ENCODE measurements around the gene RMDN3.

The RMDN3 gene

DNA sequence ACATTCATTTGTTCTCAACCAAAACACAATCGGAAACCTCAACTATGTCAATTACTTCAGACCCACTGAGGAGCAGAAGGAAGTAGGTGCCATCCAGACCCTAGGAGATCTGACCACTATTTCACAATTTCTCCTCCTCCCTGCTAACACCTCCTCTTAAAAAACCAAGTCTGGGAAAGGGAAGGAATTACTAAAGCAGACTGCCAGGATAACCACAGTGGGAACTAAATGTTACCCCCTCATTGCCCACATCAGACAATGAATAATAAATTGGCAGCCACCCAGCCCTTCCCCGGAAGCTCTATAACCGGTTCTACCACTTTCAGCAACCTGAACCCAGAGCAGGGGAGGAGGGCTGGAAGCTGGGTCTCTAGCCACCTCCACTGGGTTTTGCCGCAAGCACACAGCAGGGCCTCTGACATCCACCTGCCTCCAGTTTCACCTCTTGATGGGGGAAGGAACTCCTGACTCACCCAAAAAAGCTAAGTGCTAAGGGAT lies 32.3 kb upstream of the RMDN3 start:
- H3K4ac ChIP-seq (ENCODE audit: low read depth, low read length) = no peak overlapping the region
- H4K91ac ChIP-seq (ENCODE audit: low read depth, low read length) = no peak overlapping the region
- peak overlapping the region; percentile 30 for H3K4me2 ChIP-seq (ENCODE audit: low read length)
- no peak overlapping the region for H3K9ac ChIP-seq (ENCODE audit: low read length)
- no peaks in the 10 kb centered on the region for H3K79me1 ChIP-seq (ENCODE audit: low read length)
- H3K36me3 ChIP-seq (ENCODE audit: control insufficient read depth in 1 of 2, insufficient read depth in 2 of 2, low read length in 2 of 2) = peaks cover 0 to 4% of the 10 kb centered on the region in 2 experiments
- peaks cover 15 to 17% of the 10 kb centered on the region in 2 experiments for H3K4me1 ChIP-seq (ENCODE audit: control insufficient read depth in 1 of 2, insufficient read depth in 2 of 2, low read length in 2 of 2)
- H2AFZ ChIP-seq (ENCODE audit: insufficient read depth, low read length, poor library complexity) = no peak overlapping the region
- H3K4me3 ChIP-seq (ENCODE audit: low read depth, low read length) = no peak overlapping the region
- H2BK5ac ChIP-seq (ENCODE audit: low read depth, low read length, poor library complexity) = no peak overlapping the region
- WGBS (ENCODE audit: extremely low coverage, insufficient coverage, insufficient read length) = no CpG with 5 or more reads among the region's 4 CpGs
- H2AK5ac ChIP-seq (ENCODE audit: low read length) = no peak overlapping the region
- no peak overlapping the region for H4K12ac ChIP-seq (ENCODE audit: low read depth, low read length)
- H3K9me3 ChIP-seq (ENCODE audit: insufficient read depth, low read depth, low read length) = no peaks in the 10 kb centered on the region
- DNase-seq = peak; percentile 48 to 56
- H3K27ac ChIP-seq (ENCODE audit: low read depth, low read length) = no peak overlapping the region
- H2BK12ac ChIP-seq (ENCODE audit: low read length) = no peak overlapping the region
- H3K27me3 ChIP-seq (ENCODE audit: insufficient read depth, low read length) = no peaks in the 10 kb centered on the region
- no peak overlapping the region for H3K18ac ChIP-seq (ENCODE audit: low read length)
- H3K23ac ChIP-seq (ENCODE audit: low read length) = no peak overlapping the region
- no peak overlapping the region for H3K14ac ChIP-seq (ENCODE audit: low read length)
- no peak overlapping the region for H4K8ac ChIP-seq (ENCODE audit: low read depth, low read length)
- H3K79me2 ChIP-seq (ENCODE audit: control insufficient read depth, insufficient read depth, low read length, poor library complexity) = no peaks in the 10 kb centered on the region
- no peak overlapping the region for H2BK120ac ChIP-seq (ENCODE audit: insufficient read depth, low read length, poor library complexity)

- Histone ChIP-seq H3K79me2 (ENCODE audit: control insufficient read depth, insufficient read depth, low read length, poor library complexity) (no peaks in the 10 kb centered on the region), H2BK5ac (ENCODE audit: low read depth, low read length, poor library complexity) (no peak overlapping the region), H2BK120ac (ENCODE audit: insufficient read depth, low read length, poor library complexity) (no peak overlapping the region), H4K12ac (ENCODE audit: low read depth, low read length) (no peak overlapping the region), H2BK12ac (ENCODE audit: low read length) (no peak overlapping the region), H3K4me1 (ENCODE audit: control insufficient read depth in 1 of 2, insufficient read depth in 2 of 2, low read length in 2 of 2) (peaks cover 15 to 17% of the 10 kb centered on the region in 2 experiments), H3K4ac (ENCODE audit: low read depth, low read length) (no peak overlapping the region), H3K27ac (ENCODE audit: low read depth, low read length) (no peak overlapping the region), H3K18ac (ENCODE audit: low read length) (no peak overlapping the region), H3K79me1 (ENCODE audit: low read length) (no peaks in the 10 kb centered on the region), H4K8ac (ENCODE audit: low read depth, low read length) (no peak overlapping the region), H4K91ac (ENCODE audit: low read depth, low read length) (no peak overlapping the region), H3K4me2 (ENCODE audit: low read length) (no peak overlapping the region), H3K4me3 (ENCODE audit: low read depth, low read length) (no peak overlapping the region), H3K9me3 (ENCODE audit: insufficient read depth, low read depth, low read length) (no peaks in the 10 kb centered on the region), H3K23ac (ENCODE audit: low read length) (no peak overlapping the region), H3K27me3 (ENCODE audit: insufficient read depth, low read length) (no peaks in the 10 kb centered on the region), H3K9ac (ENCODE audit: low read length) (no peak overlapping the region), H2AFZ (ENCODE audit: insufficient read depth, low read length, poor library complexity) (no peak overlapping the region), H3K36me3 (ENCODE audit: control insufficient read depth in 1 of 2, insufficient read depth in 2 of 2, low read length in 2 of 2) (no peaks in the 10 kb centered on the region), H3K14ac (ENCODE audit: low read length) (no peak overlapping the region), H2AK5ac (ENCODE audit: low read length) (no peak overlapping the region)
- peak in 1 of 2 donors; percentile 44 for DNase-seq
- no CpG with 5 or more reads among the region's 2 CpGs for WGBS (ENCODE audit: extremely low coverage, insufficient coverage, insufficient read length)
Measured at GRCh38 chr15:40785814-40786213, 30.8 kb upstream of the RMDN3 start.

DNA sequence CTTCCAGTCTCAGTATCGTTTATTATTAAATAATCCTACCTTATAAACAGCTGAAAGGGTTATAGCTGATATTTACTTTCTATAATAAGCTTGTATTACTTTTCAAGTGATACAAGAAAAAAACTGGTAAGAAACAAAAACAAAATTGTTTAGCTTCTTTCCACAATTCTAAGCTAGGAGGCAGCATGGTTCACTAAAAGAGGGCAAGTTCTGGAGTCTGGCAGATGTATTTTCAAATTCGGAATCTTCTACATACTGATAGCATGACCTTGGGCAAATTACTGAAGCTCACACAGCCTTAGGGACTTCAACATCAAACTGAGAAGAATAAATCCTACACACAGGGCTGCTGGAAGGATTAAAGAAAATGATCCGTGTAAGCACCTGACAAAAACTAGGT lies 30.1 kb upstream of the RMDN3 start:
- H3K14ac ChIP-seq (ENCODE audit: low read length) = no peak overlapping the region
- no peak overlapping the region for H2AK5ac ChIP-seq (ENCODE audit: low read length)
- no peak for DNase-seq
- no CpG with 5 or more reads among the region's 3 CpGs for WGBS (ENCODE audit: extremely low coverage, insufficient coverage, insufficient read length)
- H3K4me2 ChIP-seq (ENCODE audit: low read length) = no peak overlapping the region
- H2BK12ac ChIP-seq (ENCODE audit: low read length) = no peak overlapping the region
- H2BK120ac ChIP-seq (ENCODE audit: insufficient read depth, low read length, poor library complexity) = no peak overlapping the region
- H3K4me3 ChIP-seq (ENCODE audit: low read depth, low read length) = no peak overlapping the region
- no peak overlapping the region for H4K91ac ChIP-seq (ENCODE audit: low read depth, low read length)
- H4K8ac ChIP-seq (ENCODE audit: low read depth, low read length) = no peak overlapping the region
- no peaks in the 10 kb centered on the region for H3K79me1 ChIP-seq (ENCODE audit: low read length)
- no peaks in the 10 kb centered on the region for H3K9me3 ChIP-seq (ENCODE audit: insufficient read depth, low read depth, low read length)
- no peaks in the 10 kb centered on the region for H3K36me3 ChIP-seq (ENCODE audit: control insufficient read depth in 1 of 2, insufficient read depth in 2 of 2, low read length in 2 of 2)
- H3K27me3 ChIP-seq (ENCODE audit: insufficient read depth, low read length) = no peaks in the 10 kb centered on the region
- H3K27ac ChIP-seq (ENCODE audit: low read depth, low read length) = peak overlapping the region; percentile 41
- H2BK5ac ChIP-seq (ENCODE audit: low read depth, low read length, poor library complexity) = no peak overlapping the region
- H3K79me2 ChIP-seq (ENCODE audit: control insufficient read depth, insufficient read depth, low read length, poor library complexity) = no peaks in the 10 kb centered on the region
- H3K9ac ChIP-seq (ENCODE audit: low read length) = no peak overlapping the region
- H3K4ac ChIP-seq (ENCODE audit: low read depth, low read length) = no peak overlapping the region
- peaks cover 15 to 17% of the 10 kb centered on the region in 2 experiments for H3K4me1 ChIP-seq (ENCODE audit: control insufficient read depth in 1 of 2, insufficient read depth in 2 of 2, low read length in 2 of 2)
- no peak overlapping the region for H3K18ac ChIP-seq (ENCODE audit: low read length)
- no peak overlapping the region for H4K12ac ChIP-seq (ENCODE audit: low read depth, low read length)
- no peak overlapping the region for H3K23ac ChIP-seq (ENCODE audit: low read length)
- H2AFZ ChIP-seq (ENCODE audit: insufficient read depth, low read length, poor library complexity) = no peak overlapping the region

DNA sequence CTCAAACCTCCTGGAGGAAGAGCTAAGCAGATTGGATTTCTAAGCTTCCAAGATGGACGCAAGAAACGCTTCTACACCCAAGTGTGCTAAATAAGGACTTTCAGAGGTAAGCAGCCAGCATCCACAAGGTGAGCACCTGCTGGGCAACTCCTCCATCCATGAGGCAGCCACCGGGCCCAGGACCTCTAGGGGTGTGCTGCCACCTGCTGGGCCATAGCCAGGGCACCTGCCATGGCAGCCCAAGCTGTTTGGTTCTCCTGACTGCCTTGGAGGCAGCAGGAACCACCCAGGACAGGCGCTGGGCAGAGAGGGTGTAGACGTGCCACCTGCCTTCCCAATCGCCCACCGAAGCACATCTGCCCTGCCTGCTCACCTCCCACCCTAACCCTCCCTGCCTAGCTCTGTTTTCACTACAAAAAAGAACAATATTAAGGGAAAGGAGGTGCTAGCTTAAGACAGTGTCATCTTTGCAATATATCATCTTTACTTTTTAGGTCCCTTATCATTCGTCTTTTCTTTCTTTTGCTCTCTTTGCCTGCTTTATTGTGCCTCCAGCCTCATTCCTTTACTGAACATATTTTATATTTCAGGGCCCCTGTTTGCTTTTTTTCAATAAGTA lies 27.7 kb upstream of the RMDN3 start:
- H3K4me1 ChIP-seq (ENCODE audit: control insufficient read depth in 1 of 2, insufficient read depth in 2 of 2, low read length in 2 of 2) = peaks cover 11 to 12% of the 10 kb centered on the region in 2 experiments
- no peak overlapping the region for H3K9ac ChIP-seq (ENCODE audit: low read length)
- no peak overlapping the region for H2BK5ac ChIP-seq (ENCODE audit: low read depth, low read length, poor library complexity)
- H2AK5ac ChIP-seq (ENCODE audit: low read length) = no peak overlapping the region
- H4K12ac ChIP-seq (ENCODE audit: low read depth, low read length) = no peak overlapping the region
- H2BK12ac ChIP-seq (ENCODE audit: low read length) = no peak overlapping the region
- H3K14ac ChIP-seq (ENCODE audit: low read length) = no peak overlapping the region
- no peak overlapping the region for H2AFZ ChIP-seq (ENCODE audit: insufficient read depth, low read length, poor library complexity)
- H3K79me2 ChIP-seq (ENCODE audit: control insufficient read depth, insufficient read depth, low read length, poor library complexity) = no peaks in the 10 kb centered on the region
- H3K27ac ChIP-seq (ENCODE audit: low read depth, low read length) = no peak overlapping the region
- H3K23ac ChIP-seq (ENCODE audit: low read length) = no peak overlapping the region
- no peak overlapping the region for H3K4me3 ChIP-seq (ENCODE audit: low read depth, low read length)
- DNase-seq = peak; percentile 68 to 82
- no peak overlapping the region for H4K91ac ChIP-seq (ENCODE audit: low read depth, low read length)
- H4K8ac ChIP-seq (ENCODE audit: low read depth, low read length) = no peak overlapping the region
- no peak overlapping the region for H3K18ac ChIP-seq (ENCODE audit: low read length)
- H3K79me1 ChIP-seq (ENCODE audit: low read length) = no peaks in the 10 kb centered on the region
- H3K9me3 ChIP-seq (ENCODE audit: insufficient read depth, low read depth, low read length) = no peaks in the 10 kb centered on the region
- H3K27me3 ChIP-seq (ENCODE audit: insufficient read depth, low read length) = no peaks in the 10 kb centered on the region
- no peak overlapping the region for H3K4ac ChIP-seq (ENCODE audit: low read depth, low read length)
- peaks cover 12 to 14% of the 10 kb centered on the region in 2 experiments for H3K36me3 ChIP-seq (ENCODE audit: control insufficient read depth in 1 of 2, insufficient read depth in 2 of 2, low read length in 2 of 2)
- no peak overlapping the region for H3K4me2 ChIP-seq (ENCODE audit: low read length)
- no CpG with 5 or more reads among the region's 8 CpGs for WGBS (ENCODE audit: extremely low coverage, insufficient coverage, insufficient read length)
- H2BK120ac ChIP-seq (ENCODE audit: insufficient read depth, low read length, poor library complexity) = no peak overlapping the region

Measured in trophoblast cell (in vitro differentiated cells and primary cell).